GM20431 (cell line): ENCODE data around the gene LCE4A.
"Not testable (repeated sequence)": the region's sequence is repeated elsewhere in the genome, so short reads cannot be mapped to it uniquely, and the experiment has no call there.

ENCODE experiments used
- in situ Hi-C: fragments of 300-500 bp; cut with MseI, MboI; formaldehyde crosslinking; loops from one replicate; pipeline ENCODE4 v1.15.0; 2020; ENCODE audit warnings: low sequenced_read_pairs; ENCODE audit not compliant: unreplicated experiment

The LCE4A gene

GRCh38 chr1:152707860-152708259 lies at the start of gene LCE4A:
LCE4A (plus strand) TSS chr1:152708160; CDS start chr1:152709076, 916 bp downstream.
- in situ Hi-C loops = no loop called here

- in situ Hi-C loops = no loop called here
These were observed 49.3 kb upstream of the LCE4A start for GRCh38 chr1:152658649-152659048.

DNA sequence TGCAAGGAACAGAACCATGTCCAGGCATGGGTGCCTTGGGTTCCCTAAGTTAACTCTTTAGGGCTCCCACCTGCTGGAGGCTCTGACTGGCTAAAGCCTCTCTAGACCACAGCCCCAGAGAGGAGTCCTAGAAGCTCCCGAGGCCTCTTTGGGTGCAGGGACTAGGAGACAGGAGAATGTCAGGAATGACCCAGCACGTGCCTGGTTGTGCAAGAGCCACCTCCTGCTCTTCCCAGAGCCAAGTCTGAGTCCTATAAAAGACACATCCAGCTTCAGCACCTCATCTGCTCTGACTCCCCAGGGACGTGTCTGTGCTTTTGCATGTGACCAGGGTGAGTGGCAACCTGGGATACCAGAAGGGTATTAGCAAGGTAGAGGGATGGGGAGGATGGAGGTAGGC lies 44.9 kb upstream of the LCE4A start, which contains the start of gene LCE2D:
Gene LCE2D (plus strand): TSS at position 283 of the 400 bp plus-strand sequence. CDS start 726 bp downstream, outside the sequence.
- in situ Hi-C loops = no loop called here

DNA sequence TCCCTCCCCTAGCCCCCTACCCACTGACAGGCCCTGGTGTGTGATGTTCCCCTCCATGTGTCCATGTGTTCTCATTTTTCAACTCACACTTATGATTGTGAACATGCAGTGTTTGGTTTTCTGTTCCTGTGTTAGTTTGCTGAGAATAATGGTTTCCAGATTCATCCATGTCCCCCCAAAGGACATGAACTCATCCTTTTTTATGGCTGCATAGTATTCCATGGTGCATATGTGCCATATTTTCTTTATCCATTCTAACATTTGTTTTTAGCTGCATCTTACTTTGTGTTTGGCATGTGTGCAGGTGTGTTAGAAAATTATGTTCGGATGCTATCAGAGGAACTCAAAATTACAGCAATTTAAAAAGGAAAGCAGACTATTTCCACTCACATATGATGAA lies 41.8 kb upstream of the LCE4A start:
- in situ Hi-C loops = not testable (repeated sequence)

DNA sequence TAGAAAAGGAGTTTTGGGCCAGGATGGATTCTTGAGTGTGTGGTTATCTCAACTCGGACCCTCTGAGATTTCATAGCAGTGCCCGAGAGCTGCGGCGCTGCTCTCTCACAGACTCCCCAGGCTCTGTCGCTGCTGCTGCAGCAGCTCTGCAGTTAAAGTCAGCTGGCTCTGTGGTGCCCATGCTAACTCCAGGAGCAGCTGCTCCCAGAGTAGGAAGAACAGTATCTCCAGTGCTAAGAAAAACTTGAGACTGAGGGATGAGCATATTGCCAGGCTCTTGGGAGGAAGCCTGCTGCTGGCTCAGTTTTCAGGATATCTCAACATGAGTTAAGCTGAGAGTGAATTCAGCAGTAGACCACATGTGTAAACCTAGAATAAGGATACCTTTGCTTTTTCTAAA lies 40.3 kb upstream of the LCE4A start:
- in situ Hi-C loops = no loop called here

DNA sequence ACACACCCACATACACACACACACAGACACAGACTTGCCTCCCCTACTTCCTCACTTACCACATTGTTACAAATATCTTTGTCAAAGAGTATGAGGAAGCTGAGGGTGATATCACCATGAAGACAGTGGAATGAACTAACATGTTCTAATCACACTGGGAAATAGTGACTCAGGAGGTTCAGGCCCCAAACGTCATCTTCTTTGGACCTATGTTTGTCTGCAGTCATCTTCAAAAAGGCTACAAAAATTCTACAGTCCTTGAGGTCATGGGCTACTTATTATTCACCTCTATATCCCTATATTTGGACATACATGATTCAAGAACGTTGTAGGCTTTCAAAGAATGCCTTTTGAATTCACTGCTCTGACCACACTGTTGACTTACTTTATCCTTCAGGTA lies 34.9 kb upstream of the LCE4A start:
- in situ Hi-C loops = no loop called here

GRCh38 chr1:152674983-152675382 lies 33.0 kb upstream of the LCE4A start, which contains the start of gene LCE2C:
LCE2C (plus strand) TSS chr1:152675279; CDS start chr1:152676016, 737 bp downstream.
- in situ Hi-C loops = not testable (repeated sequence)

DNA sequence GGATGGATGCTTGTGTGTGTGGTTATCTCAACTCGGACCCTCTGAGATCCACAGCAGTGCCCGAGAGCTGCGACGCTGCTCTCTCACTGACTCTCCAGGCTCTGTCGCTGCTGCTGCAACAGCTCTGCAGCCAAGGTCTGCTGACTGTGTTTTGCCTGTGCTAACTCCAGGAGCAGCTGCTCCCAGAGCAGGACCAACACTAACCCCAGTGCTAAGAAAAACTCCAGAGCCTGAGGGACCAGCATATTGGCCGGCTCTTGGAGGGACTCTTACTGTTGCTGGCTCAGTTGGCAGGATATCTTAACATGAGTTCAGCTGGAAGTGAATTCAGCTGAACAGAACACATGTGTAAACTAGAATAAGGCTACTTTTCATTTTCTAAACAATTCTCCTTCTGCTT lies 28.5 kb upstream of the LCE4A start:
- in situ Hi-C loops = no loop called here

DNA sequence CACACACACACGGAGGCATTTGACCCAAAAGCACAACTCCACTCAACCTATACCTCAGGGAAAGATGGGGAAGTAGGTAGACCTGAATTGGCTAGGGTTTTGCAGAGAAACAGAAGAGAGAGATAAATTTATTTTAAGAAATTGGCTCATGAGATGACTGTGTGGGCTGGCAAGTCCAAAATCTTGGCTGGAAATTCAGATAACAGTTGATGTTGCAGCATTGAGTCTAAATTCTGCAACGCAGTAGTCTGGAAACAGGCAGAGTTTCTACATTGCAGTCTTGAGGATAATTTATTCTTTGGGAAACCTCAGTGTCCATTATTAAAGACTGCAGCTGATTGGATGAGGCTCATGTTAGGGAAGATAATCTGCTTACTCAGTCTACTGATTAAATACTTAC lies 26.3 kb upstream of the LCE4A start:
- in situ Hi-C loops = no loop called here

DNA sequence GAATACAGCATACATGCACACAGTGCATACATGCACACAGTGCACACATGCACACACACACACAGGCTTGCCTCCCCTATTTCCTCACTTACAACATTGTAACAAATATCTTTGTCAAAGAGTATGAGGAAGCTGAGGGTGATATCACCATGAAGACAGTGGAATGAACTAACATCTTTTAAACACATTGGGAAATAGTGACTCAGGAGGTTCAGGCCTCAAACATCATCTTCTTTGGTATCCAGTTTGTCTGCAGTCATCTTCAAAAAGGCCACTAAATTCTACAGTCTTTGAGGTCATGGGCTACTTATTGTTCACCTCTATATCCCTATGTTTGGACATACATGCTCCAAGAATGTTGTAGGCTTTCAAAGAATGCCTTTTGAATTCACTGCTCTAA lies 24.1 kb upstream of the LCE4A start:
- in situ Hi-C loops = no loop called here

- in situ Hi-C loops = not testable (repeated sequence)
These were observed 22.1 kb upstream of the LCE4A start, which contains the start of gene LCE2B for GRCh38 chr1:152685823-152686222. LCE2B (plus strand) TSS chr1:152686123; CDS start chr1:152686844, 721 bp downstream.

GRCh38 chr1:152697701-152698600 lies 10.0 kb upstream of the LCE4A start, which contains the start of gene LCE2A:
LCE2A (plus strand) TSS chr1:152698345; CDS start chr1:152698902, 557 bp downstream.
- in situ Hi-C loops = no loop called here

- in situ Hi-C loops = no loop called here
These were observed 8.2 kb upstream of the LCE4A start for GRCh38 chr1:152699746-152700145.

GRCh38 chr1:152718238-152718637 lies 10.3 kb downstream of the LCE4A start:
- in situ Hi-C loops = no loop called here

DNA sequence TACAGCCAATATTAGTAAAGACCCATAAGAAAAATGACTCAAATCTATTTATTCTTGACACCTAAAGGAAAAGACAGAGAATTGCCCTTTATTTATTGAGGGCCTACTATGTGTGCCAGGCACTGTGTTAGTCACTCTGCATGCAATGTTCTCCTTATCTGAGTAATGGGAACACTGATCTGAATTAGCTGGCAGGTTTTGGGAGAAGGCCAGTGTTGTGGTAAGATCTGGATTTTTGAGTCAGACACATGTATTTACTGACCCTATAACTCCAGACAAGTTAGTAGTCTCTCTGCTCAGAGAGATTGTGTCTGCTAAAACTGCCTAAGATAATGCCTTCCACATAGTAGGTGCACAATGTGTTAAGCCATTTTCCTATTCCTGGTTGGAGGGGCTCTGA lies 17.3 kb downstream of the LCE4A start:
- in situ Hi-C loops = no loop called here

DNA sequence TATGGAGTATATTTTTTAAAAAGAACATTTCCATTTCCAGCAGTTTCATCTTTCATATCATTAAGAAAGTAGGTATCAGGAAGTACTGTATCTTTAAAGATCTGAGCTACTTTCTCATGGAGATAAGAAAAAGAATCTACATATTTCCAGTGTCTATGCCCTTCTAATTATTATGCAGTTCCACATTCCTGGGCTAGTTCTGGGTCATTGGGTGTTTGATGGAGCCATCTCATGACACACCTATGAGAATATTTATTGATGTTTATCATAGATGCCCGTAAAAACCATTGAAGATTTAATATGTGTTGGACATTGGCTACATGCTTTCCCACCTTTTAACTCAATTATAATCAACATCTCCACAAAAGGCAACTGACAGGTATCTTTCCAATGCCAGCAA lies 21.0 kb downstream of the LCE4A start:
- in situ Hi-C loops = no loop called here

GRCh38 chr1:152735648-152736047 lies 27.7 kb downstream of the LCE4A start:
- in situ Hi-C loops = no loop called here

GRCh38 chr1:152737997-152738396 lies 30.0 kb downstream of the LCE4A start:
- in situ Hi-C loops = no loop called here

DNA sequence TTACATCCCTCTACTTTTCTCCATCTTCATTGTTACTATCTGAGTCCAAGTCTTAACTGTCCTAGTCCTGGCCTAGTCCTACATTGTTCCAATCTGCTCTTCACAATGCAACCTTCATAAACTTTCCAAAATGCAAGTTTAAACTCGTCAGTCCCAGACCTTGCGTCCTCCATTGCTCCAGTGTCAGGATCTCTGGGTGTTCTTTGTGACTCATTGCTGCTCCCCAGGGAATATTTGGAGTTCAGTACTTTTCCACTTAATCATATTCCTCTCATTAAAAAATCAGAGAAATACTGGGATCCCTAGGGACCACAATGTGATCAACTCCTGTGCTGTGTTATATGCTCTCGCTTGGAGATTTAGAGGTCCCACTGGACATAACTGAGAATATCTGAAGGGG lies 31.9 kb downstream of the LCE4A start:
- in situ Hi-C loops = no loop called here

- in situ Hi-C loops = no loop called here
These were observed 33.7 kb downstream of the LCE4A start for GRCh38 chr1:152741656-152742055.

GRCh38 chr1:152743371-152744145 lies 35.6 kb downstream of the LCE4A start:
- in situ Hi-C loops = no loop called here
